DLD1 (cell line): ENCODE measurements around the gene C10orf71.

Source experiments
- in situ Hi-C: cut with HindIII; loops from 2 replicates; pipeline ENCODE4 v1.10.0; 2017; ENCODE audit warnings: low sequenced_read_pairs

C10orf71 gene

DNA sequence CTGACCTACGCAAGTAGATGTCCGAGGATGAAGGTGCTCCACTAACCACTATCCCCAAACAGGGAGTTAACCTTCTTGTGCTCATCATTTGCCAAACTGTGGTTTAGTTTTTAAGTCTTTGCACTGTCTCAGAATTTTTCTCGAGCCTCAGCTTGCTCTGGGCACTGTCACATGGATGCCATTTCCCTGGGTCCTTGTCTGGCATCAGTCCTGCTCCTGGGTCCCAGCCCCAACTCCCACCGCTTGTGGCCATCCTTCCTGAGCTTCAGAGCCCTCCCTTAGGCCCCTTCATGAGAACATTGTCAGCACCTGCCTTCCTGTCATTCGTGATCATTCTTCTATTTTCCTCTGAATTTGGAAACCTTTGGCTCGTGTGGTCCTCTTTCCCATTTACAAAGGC, 33.8 kb downstream of the C10orf71 start:
- in situ Hi-C loops: no loop called here

DNA sequence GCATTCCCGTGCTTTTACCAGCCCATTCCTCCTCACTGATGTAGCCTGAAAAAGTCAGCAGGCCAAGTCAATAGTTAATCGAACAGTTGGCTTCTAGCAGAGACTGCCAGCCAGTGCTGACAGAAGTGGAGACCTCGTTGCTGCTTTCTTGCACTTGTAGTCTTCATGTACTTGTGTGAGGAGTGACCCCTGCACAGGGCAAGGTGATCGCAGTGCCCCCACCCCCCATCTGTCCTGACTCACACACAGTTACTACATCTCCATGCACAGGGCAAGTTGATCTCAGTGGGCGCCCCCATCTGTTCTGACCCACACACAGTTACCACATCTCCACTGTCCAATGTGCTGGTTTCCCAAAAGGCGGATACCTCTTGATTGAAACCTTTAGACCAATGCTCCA, 34.2 kb downstream of the C10orf71 start:
- in situ Hi-C loops: no loop called here

DNA sequence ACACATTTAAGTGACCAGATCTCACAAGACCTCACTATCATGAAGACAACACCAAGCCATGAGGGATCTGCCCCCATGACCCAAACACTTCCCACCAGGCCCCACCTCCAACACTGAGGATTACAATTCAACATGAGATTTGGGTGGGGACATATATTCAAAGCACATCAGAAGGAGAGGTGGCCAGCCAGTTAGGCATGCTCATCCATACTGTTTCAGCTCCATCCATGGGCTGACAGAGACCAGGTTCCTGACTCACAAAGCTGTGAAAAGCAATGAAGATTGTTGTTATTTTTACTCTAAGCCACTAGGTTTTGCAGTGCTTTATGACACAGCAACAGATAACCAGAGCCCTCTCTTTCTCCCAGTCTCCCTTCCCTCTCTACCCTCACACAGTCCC, 36.0 kb downstream of the C10orf71 start:
- in situ Hi-C loops: no loop called here

DNA sequence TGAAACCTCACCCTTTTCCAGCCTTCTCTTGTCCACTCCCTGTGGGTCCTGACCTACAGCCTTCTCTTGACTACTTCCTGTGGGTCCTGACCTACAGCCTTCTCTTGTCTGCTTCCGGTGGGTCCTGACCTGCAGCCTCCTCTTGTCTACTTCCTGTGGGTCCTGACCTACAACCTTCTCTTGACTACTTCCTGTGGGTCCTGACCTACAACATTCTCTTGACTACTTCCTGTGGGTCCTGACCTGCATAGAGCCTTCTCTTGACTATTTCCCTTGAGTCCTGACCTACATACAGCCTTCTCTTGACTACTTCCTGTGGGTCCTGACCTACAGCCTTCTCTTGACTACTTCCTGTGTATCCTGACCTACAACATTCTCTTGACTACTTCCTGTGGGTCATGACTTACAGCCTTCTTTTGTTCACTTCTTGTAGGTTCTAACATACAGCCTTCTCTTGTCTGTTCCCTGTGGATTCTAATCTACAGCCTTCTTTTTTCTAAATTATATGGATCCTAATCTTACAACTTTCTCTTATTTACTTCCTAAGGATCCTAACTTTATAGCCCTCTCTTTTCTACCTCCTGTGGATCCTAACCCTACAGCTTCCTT, 36.5 kb downstream of the C10orf71 start:
- in situ Hi-C loops: no loop called here

- in situ Hi-C loops: no loop called here
These were observed 39.6 kb downstream of the C10orf71 start for GRCh38 chr10:49338604-49339003.

DNA sequence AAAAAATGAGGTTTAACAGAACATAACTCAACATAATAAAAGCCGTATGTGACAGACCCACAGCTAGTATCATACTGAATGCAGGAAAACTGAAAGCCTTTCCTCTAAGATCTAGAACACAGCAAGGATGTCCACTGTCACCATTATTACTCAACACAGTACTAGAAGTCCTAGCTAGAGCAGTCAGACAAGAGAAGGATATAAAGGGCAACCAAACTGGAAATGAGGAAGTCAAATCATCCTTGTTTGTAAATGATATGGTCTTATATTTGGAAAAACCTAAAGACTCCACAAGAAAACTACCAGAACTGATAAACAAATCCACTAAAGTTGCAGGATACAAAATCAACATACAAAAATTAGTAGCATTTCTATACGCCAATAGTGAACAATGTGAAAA, 45.9 kb downstream of the C10orf71 start:
- in situ Hi-C loops: no loop called here

DNA sequence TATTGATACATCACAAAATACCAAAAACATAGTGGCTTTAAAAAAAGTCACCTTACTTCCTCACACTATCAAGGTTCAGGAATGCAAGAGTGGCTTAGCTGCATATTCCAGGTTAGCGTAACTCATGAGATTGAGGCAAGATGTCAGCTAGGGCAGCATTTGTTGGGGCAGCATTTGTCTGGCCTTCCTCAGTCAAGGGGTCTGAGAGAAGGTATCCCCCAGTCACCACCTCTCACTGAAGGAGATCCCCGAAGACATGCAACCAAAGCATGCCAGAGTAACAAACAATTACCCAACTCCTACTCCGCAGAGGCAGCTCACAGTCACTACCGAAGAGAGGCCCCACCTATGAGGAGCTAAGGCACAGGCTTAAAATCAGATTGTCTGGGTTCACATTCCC, 48.4 kb downstream of the C10orf71 start:
- in situ Hi-C loops: no loop called here

- in situ Hi-C loops: no loop called here
These were observed 48.9 kb downstream of the C10orf71 start for GRCh38 chr10:49347827-49348226.

DNA sequence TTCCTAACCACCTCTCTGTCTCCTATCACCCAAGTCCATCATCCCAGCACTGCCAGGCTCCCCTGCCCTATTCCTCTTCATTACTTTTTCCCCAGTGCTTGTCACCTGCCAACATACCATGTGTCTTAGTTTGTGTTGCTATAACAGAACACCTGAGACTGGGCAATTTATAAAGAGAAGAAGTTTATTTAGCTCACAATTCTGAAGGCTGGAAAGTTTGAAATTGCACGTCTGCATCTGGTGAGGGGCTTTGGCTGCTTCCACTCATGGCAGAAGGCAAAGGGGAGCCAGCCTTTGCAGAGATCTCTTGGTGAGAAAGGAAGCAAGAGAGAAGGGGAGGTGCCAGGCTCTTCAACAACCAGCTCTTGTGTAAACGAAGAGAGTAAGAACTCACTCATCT, 49.6 kb downstream of the C10orf71 start:
- in situ Hi-C loops: no loop called here

DNA sequence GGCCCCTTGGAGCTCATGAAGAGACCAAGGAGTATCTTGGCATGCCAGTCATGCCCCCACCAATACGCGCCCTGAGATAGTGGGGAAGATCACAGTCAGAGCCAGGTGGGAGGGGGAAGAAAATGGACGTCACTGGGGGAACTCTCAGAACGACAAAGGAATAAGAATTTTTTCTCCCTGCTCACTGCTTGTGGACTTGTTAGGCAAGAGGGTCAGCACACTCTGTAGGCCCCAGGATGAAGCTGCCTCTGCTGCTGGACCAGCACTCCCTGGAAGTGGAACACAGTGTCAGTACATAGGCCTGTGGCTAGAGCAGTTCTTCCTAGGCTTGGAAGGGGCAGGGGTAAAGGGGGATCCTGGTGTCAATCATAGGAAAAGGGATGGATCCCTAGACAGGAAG, 50.4 kb downstream of the C10orf71 start:
- in situ Hi-C loops: no loop called here

DNA sequence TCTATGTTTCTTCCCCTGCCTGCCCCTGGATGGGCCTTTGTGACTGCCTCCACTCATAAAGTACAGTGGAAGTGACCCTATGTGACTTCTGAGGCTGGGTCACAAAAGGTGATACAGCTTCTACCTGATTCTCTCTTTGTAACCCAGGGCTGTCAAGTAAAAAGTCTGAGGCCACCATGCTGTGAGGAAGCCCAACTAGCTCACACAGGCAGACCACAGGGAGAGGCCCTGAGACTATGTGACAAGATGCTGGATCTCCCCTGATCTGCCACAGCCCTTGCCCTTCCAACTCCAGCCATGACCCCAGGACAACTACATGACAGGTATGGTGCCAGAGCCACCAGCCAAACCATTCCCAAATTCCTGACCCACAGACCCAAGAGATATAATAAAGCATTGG, 51.2 kb downstream of the C10orf71 start:
- in situ Hi-C loops: no loop called here

DNA sequence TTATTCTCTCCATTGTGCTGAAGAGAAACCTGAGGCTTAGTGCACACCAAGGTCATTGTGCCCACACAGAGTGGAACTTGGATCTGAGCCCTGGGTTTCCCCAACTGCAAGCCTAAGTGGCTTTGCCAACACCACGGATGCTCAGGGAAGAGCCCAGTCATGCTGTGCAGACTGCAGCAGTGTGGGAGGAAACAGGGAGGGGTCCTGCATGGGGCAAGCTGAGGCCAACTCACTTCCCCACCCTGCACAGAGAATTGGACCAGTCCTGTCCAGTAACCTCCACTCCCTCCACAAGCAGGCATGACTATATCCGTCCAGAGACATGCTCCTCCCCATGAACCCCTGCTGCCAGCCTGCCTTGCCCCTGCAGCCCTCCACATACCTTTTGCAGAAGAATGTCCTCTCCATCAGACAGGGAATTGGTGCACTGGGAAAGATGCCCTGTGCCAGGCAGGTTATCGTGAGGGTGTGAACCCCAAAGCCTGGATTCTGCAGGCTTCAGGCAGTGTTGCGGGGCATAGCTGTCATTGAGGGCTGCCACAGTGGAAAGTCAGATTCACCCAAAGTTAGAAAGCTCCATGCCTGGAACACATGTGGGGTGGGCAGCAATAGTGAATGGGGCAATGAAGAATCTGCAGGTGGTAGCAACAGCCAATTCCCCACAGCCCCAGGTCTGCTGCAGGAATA, 52.0 kb downstream of the C10orf71 start:
- in situ Hi-C loops: no loop called here

DNA sequence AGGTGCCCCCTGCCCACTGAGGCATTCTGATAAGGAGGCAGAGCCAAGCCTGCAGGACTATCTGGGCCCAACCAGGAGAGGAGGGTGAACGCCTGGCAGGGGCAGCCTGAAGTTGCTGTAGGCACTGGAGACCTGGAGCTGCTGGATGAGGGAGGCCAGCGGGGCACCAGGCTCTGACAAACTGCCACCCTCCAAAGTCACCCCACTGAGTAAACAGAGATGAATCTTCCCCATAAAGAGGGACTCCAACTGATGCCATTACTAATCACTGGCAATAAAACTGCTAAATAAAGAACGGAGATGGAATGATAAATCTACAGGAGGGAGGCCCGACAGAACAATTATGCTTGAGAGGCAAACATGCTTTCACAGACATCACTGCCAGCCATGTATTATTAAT, 52.7 kb downstream of the C10orf71 start:
- in situ Hi-C loops: no loop called here

- in situ Hi-C loops: no loop called here
These were observed 53.4 kb downstream of the C10orf71 start for GRCh38 chr10:49352323-49352722.

DNA sequence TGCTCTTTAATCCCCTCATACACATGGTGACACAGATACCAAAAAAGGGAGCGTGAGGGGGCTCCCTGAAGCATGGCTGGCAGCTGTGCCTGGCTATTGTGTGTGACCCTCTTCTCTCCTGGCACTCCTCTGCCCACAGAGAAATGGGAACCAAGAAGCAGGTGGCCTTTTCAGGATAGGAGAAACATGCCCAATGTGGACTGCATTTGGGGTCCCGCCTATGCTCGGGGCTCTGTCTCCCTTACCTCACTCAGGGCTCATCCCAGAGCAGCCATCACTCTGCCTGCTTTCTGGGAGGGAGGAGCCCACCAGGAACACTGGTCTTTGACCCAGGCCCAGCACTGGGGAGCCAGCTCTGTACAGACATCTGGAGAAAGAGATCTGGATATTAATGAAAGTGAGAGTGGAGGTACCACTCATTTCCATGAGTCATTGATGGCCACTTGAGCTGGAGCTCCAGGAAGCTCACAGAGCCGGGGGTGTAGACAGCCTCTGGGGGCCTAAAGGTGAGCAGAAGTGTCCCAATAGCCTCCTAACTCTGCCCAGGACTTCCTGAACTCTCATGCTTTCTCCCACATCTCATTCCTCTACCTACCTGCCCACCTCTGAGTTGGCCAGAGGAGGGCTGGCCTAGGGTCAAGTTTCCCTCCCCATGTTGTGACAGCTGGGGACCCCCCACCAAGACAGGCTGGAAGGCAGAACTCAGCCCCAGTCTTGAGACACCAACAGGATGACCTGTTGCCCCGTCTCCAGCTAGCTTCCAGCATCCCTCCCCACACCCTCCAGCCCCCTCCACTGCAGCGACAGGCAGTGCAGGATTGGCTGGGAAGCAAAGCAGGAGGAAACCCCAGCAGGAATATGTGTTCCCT, 54.3 kb downstream of the C10orf71 start:
- in situ Hi-C loops: no loop called here

GRCh38 chr10:49353895-49354566, 55.1 kb downstream of the C10orf71 start:
- in situ Hi-C loops: no loop called here

DNA sequence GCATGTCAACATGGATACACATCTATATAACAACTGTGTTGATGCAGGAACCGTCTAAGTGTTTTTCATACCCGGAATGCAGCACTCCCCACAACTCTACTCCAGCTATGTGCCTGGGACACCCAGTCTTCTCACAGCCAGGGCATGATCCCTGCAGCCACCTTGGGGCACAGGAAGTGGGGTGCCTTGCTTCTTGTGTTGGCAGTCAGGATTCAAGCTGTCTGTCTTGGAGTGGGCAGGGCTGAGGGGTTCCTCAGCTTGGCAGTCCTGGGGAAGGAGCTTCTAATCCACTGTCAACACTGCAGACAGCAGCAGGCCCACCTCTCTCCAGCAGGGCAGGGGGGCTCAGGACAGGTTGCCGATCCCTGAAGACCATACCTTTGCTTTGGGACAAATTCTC, 55.6 kb downstream of the C10orf71 start:
- in situ Hi-C loops: no loop called here

- in situ Hi-C loops: no loop called here
These were observed 56.3 kb downstream of the C10orf71 start for GRCh38 chr10:49355221-49355620.

- in situ Hi-C loops: no loop called here
These were observed 57.2 kb downstream of the C10orf71 start for GRCh38 chr10:49356181-49356580.

DNA sequence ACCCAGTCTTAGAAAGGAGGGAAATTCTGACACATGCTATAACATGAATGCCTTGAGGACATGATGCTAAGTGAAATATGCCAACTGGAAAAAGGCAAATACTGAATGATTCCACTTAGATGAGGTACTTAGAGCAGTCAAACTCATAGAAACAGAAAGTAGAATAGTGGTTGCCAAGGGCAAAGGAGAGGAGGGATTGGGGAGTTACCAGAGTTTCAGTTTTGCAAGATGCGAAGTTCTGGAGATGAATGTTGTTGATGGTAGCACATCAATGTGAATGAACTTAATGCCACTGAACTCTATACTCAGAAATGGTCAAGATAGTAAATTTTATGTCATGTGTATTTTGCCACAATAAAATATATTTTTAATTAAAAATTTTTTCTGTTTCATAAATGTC, 58.0 kb downstream of the C10orf71 start:
- in situ Hi-C loops: no loop called here

- in situ Hi-C loops: no loop called here
These were observed 58.9 kb downstream of the C10orf71 start for GRCh38 chr10:49357910-49358309.
